GM12891 (cell line): ENCODE data around the gene DIO1.

Experiments
- PAX5 ChIP-seq: IDR thresholded peaks from 2 replicates; pipeline ENCODE4 v1.6.1; 2011; ENCODE audit warnings: low read length, moderate library complexity, mild to moderate bottlenecking; ENCODE audit not compliant: insufficient read depth, severe bottlenecking
- POLR2A ChIP-seq: IDR thresholded peaks from 2 replicates; pipeline ENCODE4 v1.6.1; 2011; ENCODE audit warnings: low read depth, low read length, control low read depth
- POLR2AphosphoS5 ChIP-seq: IDR thresholded peaks from 2 replicates; pipeline ENCODE4 v1.6.1; 2011; ENCODE audit warnings: low read depth, low read length, control low read depth
- POU2F2 ChIP-seq: IDR thresholded peaks from 2 replicates; pipeline ENCODE4 v1.6.1; 2011; ENCODE audit warnings: low read depth, mild to moderate bottlenecking, control low read depth, low read length, moderate library complexity
- TAF1 ChIP-seq: IDR thresholded peaks from 2 replicates; pipeline ENCODE4 v1.6.1; 2011; ENCODE audit warnings: low read depth, low read length, control low read depth

GRCh38 chr1:53902235-53903138, 8.5 kb downstream of the DIO1 start:
- TF ChIP-seq POLR2A, result no peak
- TF ChIP-seq POLR2AphosphoS5, result no peak
- TF ChIP-seq PAX5, result no peak
- no peak for TF ChIP-seq TAF1
- TF ChIP-seq POU2F2, result no peak
